Chondrocyte (in vitro differentiated cells): Measurements from ENCODE around the gene KCNQ1. TPM values are rescaled to one million over a fixed set of nuclear protein-coding genes. Genes with fewer than 3 reads are reported as not detected.
A peak's percentile ranks its signal among the peaks of the same experiment; 100 is the strongest.
"Not testable (repeated sequence)": the region's sequence is repeated elsewhere in the genome, so short reads cannot be mapped to it uniquely, and the experiment has no call there.

Source experiments
- DNase-seq: peaks from one replicate; pipeline ENCODE4 v3.0.0; 2021; ENCODE audit warnings: mixed read lengths, low spot score
- H3K27ac Mint-ChIP-seq: one replicate; pipeline ENCODE4 v1.8.0; 2021; ENCODE audit warnings: mild to moderate bottlenecking, moderate library complexity, mixed read lengths; ENCODE audit not compliant: unreplicated experiment
- H3K27me3 Mint-ChIP-seq: 2 replicates; pipeline ENCODE4 v1.8.0; 2021; ENCODE audit warnings: low read depth, mixed read lengths
- H3K36me3 Mint-ChIP-seq: 2 replicates; pipeline ENCODE4 v1.8.0; 2021; ENCODE audit warnings: low read depth, mixed read lengths
- H3K4me1 Mint-ChIP-seq: 2 replicates; pipeline ENCODE4 v1.8.0; 2021; ENCODE audit warnings: low read depth, mild to moderate bottlenecking, mixed read lengths
- H3K4me3 Mint-ChIP-seq: one replicate; pipeline ENCODE4 v1.8.0; 2021; ENCODE audit warnings: mild to moderate bottlenecking, moderate library complexity, mixed read lengths; ENCODE audit not compliant: unreplicated experiment
- H3K9me3 Mint-ChIP-seq: 2 replicates; pipeline ENCODE4 v1.8.0; 2021; ENCODE audit warnings: low read depth, mixed read lengths
- CTCF ChIP-seq: fragments of 200-600 bp; sonication (generic); IDR thresholded peaks from 2 replicates; pipeline ENCODE4 v1.5.0; 2021; ENCODE audit warnings: antibody characterized with exemption, mild to moderate bottlenecking, moderate library complexity
- total RNA-seq: library from RNA; stranded (reverse); gene quantifications from 3 replicates; pipeline ENCODE4 v1.2.1, GENCODE V29; 2021

The KCNQ1 gene
- total RNA-seq, 1 donor from 2014 or later: not detected

GRCh38 chr11:2612884-2613571 is 168.2 kb downstream of the KCNQ1 start:
- no peak overlapping the region for H3K4me3 Mint-ChIP-seq
- peaks cover 9% of the 10 kb centered on the region for H3K27me3 Mint-ChIP-seq
- TF ChIP-seq CTCF: no peak
- H3K9me3 Mint-ChIP-seq: peaks cover 59% of the 10 kb centered on the region
- no peak overlapping the region for H3K27ac Mint-ChIP-seq
- DNase-seq: no peak
- H3K4me1 Mint-ChIP-seq: no peaks in the 10 kb centered on the region
- H3K36me3 Mint-ChIP-seq: peaks cover 20% of the 10 kb centered on the region

- Mint-ChIP-seq H3K9me3 (peaks cover 61% of the 10 kb centered on the region), H3K27me3 (peaks cover 10% of the 10 kb centered on the region), H3K4me1 (peaks cover 3% of the 10 kb centered on the region), H3K36me3 (peaks cover 12% of the 10 kb centered on the region), H3K27ac (no peak overlapping the region), H3K4me3 (no peak overlapping the region)
- DNase-seq: no peak
- TF ChIP-seq CTCF: no peak
Measured at GRCh38 chr11:2621894-2622293, 177.1 kb downstream of the KCNQ1 start.

- Mint-ChIP-seq H3K9me3 (peaks cover 57% of the 10 kb centered on the region), H3K4me1 (peaks cover 3% of the 10 kb centered on the region), H3K27me3 (peaks cover 15% of the 10 kb centered on the region), H3K27ac (no peak overlapping the region), H3K36me3 (peaks cover 18% of the 10 kb centered on the region), H3K4me3 (no peak overlapping the region)
- no peak for DNase-seq
- TF ChIP-seq CTCF: no peak
Measured at GRCh38 chr11:2625183-2625582, 180.4 kb downstream of the KCNQ1 start.

- DNase-seq: no peak
Measured at GRCh38 chr11:2630679-2631078, 185.9 kb downstream of the KCNQ1 start.

GRCh38 chr11:2631161-2631560 is 186.4 kb downstream of the KCNQ1 start:
- TF ChIP-seq CTCF: no peak
- Mint-ChIP-seq H3K9me3 (peaks cover 61% of the 10 kb centered on the region), H3K36me3 (peaks cover 41% of the 10 kb centered on the region), H3K27me3 (peaks cover 9% of the 10 kb centered on the region), H3K4me1 (no peaks in the 10 kb centered on the region), H3K27ac (peak overlapping the region; percentile 8), H3K4me3 (no peak overlapping the region)
- DNase-seq: no peak

More at GRCh38 chr11:2630679-2631078, 185.9 kb downstream of the KCNQ1 start:
- H3K36me3 Mint-ChIP-seq: peaks cover 38% of the 10 kb centered on the region
- H3K4me3 Mint-ChIP-seq: no peak overlapping the region
- peaks cover 59% of the 10 kb centered on the region for H3K9me3 Mint-ChIP-seq
- TF ChIP-seq CTCF: no peak
- H3K4me1 Mint-ChIP-seq: no peaks in the 10 kb centered on the region
- H3K27ac Mint-ChIP-seq: no peak overlapping the region
- H3K27me3 Mint-ChIP-seq: peaks cover 8% of the 10 kb centered on the region

GRCh38 chr11:2639763-2640162 is 195.0 kb downstream of the KCNQ1 start:
- peak; percentile 41 for DNase-seq
- Mint-ChIP-seq H3K36me3 (peaks cover 49% of the 10 kb centered on the region), H3K9me3 (peaks cover 74% of the 10 kb centered on the region)
- not testable (repeated sequence) for H3K27me3 Mint-ChIP-seq, H3K4me3 Mint-ChIP-seq, H3K4me1 Mint-ChIP-seq, H3K27ac Mint-ChIP-seq
